ENCODE data around the gene PPARG.
"Not testable (repeated sequence)": the region's sequence is repeated elsewhere in the genome, so short reads cannot be mapped to it uniquely, and the experiment has no call there.

PPARG gene

DNA sequence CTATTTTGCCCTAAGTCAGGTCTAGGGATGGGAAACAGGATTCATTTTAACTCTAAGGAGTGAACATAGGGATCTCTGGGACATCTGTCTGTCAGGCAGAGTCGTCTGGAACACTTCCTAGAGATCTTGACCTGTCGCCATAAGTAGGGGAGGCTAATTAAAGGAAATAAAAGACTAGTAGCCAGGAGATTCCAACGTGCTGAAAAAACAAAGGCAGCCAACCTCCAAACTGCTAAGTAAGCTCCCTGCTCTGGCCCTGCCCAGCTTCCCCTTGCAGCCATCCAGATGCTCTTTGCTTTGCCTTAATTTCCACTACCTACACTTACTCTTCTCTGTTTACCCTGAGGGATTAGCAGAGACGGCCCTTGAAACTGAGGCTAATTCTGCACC is 177.0 kb downstream of the PPARG start:
- no peak for DNase-seq

DNA sequence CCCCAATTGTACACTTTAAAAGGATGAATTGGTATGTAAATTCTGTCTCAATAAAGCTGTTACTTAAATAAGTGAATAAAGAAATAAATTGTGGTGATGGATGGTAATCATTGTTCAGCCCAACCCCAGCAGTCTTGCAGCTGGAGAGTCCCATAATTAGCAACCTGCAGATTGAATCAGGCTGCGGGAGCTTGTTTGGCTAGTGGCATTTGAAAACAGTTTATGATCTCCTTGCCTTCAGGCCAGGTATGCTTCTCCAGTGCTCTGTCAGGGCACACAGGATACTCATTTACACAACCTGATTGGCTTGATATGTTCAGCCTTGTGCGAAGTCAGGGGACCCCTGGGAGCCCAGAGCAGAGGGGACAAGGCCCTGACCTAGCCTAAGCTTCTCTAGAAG is 178.9 kb downstream of the PPARG start:
- DNase-seq = no peak

DNA sequence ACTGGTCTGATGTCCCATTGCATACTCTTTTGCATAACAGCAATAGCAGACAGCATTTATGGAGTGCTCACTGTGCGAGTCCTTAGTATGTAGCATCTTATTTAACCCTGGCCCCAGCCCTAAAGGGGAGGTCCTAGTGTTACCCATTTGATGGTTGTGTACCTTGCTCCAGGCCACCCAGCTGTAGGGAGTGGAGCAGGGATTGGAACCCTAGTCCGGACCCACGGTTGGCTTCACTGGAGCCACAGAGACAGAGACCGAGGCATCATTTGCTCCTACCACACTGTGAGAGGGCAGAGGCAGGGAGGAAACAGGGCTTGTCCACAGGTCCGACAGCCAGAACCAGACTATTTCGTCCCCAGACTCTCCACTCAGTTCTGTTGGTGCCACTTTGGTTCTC is 179.4 kb downstream of the PPARG start:
- no peak for DNase-seq

DNA sequence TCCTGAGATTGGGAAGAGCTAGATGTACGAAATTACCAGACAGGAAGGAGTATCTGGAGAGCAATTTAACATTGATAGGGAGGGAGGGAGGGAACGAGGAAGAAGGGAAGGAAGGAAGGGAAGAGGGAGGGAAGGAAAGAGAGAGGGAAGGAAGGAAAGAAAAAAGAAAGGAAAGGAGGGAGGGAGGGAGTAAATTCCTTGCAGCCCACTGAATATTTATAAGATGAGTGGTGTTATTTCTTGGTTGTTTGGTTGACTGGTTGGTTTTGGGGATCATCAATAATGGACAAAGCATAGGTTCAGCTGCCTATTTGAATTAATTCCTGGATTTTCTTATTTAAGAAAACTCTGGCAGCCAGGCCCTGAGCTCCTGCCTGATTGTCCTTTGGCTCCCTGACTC is 179.9 kb downstream of the PPARG start:
- no peak for DNase-seq

DNA sequence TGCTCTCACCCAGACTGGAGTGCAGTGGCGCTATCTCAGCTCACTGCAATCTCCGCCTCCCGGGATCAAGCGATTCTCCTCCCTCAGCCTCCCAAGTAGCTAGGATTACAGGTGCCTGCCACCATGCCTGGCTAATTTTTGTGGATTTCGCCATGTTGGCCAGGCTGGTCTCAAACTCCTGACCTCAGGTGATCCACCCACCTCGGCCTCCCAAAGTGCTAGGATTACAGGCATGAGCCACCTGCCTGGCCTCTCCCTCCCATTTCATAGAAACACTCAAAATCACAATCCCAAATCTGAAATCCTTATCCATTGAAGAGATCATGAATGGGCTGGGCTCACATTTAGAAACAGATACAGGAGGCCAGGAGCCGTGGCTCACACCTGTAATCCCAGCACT is 180.4 kb downstream of the PPARG start:
- not testable (repeated sequence) for DNase-seq

DNA sequence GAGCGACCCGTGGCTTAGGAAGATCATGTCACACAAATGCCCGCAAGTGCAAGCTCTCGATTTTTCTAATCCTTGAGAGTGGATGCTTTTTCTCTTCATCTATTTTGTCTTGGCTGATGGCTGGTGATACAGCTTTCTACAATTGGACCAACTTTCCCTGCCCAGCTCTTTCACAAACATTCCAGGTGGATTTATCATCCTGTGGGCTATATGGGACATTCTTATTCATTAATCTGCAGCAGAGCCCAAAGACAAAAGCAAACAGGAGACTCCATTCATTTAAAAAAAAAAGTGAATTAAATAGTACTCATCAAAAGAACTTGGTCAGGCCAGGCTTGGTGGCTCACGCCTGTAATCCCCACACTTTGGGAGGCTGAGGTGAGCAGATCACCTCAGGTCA is 181.2 kb downstream of the PPARG start:
- no peak for DNase-seq

DNA sequence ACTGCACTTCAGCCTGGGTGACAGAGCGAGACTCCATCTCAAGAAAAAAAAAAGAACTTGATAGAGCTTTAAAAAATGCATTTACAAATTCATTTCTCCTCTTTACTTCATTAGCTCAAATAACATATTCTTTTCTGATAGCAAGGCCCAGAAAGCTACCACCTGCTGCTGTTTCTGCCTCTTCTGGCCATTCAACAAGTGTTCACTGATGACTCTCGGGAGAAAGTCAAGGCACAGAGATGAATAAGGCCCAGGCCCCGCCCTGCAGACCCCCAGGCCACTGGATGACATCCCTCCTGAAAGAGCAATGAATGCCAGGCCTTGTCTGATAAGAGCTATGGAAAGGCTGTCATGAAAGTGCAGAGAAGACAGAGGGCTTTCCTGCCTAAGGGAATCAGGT is 181.8 kb downstream of the PPARG start:
- no peak for DNase-seq

DNA sequence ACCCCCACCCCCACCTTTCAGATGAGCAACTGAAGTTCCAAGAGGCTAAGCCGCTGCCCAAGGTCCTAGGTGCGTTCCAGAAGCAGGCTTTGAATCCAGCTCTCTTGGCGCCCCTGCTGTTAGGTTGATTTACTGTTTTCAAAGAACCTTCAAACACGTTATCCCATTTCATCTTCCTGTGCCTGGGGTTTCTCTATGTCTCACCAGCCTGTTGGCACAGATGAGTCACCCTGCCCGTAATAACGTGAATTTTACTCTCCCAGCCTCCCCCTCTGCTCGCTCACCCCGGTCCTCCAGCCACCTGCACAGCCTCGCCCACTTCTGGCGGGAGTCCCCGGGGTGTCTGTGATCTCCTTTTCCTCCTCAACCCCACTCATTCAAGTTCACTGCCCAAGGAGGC is 182.4 kb downstream of the PPARG start:
- no peak for DNase-seq

DNA sequence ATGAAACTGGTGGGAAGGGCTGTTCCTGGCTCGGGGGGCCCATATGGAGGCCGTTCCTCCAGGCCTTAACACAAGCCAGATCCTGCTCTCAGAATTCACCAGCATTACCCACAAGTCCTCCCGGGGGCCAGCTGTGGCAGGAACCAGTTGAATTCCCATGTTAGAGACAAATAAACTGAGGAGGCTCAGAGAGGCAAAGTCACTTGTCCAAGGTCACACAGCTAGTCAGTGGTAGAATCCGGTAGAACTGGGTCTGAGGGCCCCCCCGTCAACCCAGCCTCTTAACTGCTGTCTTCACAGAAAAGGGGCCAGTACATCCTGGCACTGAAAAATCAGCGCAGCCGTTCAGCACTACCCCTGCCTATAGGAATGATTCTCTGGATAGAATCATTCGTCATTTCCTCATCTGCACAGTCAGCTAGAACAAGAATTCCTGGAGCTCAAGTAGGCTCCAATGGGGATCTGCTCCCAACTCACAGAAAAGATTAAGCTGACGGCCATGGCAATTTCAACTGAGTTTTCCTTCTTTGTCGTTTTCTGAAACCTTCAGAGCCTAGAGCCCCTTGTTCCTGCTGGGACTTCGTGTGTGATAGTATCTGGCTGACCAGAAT is 183.2 kb downstream of the PPARG start:
- no peak for DNase-seq

DNA sequence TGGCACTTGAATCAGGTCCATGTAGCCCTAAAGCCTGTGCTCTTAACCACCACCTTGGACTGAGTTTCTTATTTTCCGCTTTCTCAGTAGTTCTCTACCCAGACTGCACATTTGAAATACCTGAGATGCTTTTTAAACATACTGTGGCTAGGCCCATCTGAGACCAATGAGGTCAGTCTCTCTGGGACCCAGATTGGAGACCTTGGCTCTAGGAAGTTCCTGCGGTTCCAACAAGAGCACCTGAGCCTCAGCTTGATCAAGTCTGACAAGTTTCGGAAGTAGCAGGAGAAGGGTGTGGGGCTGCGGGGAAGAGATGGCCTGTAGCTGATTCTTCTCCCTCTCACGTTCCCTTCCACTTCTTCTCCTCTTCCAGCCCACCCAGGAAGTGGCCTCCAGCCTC is 183.9 kb downstream of the PPARG start:
- no peak for DNase-seq

DNA sequence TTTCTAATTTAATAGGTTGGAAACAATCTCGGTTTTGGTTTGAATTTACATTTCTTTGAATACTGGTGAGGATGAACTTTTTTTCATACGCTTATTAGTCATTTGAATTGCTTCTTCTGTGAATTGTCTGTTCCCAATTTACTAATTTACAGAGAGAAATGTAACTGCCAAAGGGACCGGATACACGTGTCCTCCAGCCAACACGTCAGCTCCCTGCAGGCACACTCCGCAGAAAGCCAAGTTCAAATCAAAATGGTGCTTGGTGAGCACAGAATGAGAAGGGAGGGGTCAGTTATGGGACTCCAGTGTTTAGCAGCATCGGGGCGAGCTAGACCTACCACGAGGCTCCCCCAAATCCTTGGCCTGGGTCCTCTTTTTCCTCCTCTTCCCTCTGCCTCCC is 184.6 kb downstream of the PPARG start:
- no peak for DNase-seq

DNA sequence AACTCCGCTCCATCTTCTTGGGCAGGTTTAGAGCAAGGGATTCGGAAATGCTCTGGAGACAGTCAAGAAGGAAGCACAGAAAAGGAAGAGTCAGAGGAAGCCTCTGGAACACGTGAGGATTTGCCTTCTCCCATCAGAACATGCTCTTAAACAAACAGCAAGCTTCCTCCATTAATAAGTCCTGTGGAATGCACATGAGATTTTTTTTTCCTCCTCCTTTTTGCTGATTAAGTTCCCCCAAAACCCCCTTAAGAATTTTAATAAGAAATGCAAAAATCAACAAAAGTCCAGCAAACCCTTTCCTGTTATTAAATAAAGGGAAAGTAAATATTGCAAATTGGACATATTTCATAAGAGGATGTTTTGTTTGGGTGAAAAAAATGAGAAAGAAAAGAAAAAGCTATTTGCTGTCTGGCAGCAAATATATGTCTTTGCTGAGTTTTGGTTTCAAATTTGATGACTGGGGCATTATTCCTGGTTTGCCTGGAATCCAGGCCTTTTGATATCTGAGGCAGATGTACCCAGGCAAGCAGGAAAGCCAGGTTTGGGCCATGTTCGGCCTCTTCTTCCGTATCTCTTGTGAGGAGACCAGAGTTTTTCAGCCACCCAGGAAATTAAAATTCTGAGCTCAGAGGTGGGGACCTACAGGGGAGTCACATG is 187.5 kb downstream of the PPARG start:
- DNase-seq = no peak

DNA sequence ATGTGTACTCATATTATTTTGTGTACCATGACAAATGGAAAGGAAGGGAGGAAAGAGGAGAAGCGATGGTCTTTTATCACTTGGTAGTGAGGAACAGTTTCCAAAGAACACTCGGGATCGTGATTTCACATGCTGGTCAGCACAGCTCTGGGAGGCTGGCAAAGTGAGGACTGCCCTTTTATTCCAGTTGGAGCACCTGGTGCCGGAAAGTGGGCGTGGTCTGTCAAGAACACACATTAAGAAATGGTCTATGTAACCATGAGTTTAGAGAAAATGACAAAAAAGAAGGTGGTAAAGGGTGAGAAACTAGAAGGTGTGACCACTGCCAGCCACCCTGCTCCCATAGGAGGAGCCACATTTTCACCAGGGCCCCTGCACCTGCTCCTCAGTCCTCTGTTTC is 188.4 kb downstream of the PPARG start:
- DNase-seq = no peak

DNA sequence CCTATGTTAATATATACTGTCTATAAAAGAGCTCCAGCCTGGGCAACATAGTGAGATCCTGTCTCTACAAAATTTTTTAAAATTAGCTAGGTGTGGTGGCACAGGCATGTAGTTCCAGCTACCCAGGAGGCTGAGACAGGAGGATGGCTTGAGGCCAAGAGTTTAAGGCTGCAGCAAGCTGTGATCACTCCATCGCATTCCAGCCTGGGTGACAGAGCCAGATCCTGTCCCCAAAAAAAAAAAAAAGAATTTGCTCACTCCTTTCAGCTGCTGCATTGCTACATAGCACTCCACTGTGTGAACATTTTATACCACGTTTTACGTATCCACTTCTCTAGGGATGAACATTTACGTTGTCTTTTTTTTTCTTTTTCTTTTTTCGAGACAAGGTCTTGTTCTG is 189.5 kb downstream of the PPARG start:
- no peak for DNase-seq

DNA sequence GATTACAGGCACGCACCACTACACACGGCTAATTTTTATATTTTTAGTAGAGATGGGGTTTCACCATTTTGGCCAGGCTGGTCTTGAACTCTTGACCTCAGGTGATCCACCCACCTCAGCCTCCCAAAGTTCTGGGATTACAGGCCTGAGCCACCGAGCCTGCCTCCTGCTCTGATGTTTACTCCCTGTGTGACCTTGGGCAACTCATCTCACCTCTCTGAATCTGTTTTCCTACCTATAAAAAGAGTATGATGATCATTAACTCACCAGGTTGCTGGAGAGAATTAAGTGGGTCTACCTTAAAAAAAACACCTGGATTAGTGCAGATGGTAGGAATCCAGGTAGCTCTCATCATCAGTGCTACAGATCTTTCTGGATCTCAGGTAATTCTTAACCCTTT is 190.3 kb downstream of the PPARG start:
- not testable (repeated sequence) for DNase-seq

DNA sequence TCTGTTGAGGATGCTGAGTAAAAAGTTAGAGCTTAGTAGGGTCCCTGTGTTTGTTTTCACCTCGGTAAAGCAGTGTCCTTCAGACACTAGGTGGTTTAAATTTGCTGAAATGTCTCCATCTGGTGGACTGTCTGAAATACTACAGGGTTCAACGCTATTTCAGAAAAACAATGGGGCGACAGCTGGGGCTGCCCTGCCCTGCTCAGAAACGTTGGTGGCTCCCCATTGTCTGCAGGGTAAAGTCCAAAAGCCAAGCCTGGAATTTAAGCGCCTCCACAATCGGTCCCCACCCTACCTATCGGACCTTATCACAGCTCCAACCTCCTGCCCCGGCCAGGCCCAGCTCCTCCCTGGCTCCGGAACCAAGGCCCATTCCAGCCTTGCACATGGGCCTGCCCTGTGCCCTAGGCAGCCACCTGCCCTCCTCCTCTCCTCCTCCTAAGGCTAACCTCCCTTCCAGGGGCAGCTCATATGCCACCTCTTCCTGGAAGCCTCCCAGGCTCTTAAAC is 191.1 kb downstream of the PPARG start:
- peak in 2 of 6 experiments; percentile 46 to 68 for DNase-seq

DNA sequence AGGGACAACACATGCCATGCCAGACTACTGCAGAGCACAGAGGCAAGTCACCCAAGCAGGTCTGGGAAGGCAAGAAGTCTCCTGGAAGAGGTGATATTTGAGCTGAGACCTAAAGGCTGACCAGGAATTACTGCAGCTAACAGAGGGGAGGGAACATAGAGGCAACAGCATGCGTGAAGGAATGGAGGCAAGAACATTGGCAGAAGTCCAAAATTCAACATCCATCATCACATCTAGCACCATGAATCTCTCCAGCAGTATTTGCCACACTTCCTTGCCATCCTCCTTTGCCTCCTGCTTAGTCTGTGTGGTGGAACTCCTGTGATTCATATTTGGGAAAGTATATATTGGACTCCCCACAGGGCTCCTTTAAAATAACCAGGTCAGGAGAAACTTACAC is 194.5 kb downstream of the PPARG start:
- no peak for DNase-seq

DNA sequence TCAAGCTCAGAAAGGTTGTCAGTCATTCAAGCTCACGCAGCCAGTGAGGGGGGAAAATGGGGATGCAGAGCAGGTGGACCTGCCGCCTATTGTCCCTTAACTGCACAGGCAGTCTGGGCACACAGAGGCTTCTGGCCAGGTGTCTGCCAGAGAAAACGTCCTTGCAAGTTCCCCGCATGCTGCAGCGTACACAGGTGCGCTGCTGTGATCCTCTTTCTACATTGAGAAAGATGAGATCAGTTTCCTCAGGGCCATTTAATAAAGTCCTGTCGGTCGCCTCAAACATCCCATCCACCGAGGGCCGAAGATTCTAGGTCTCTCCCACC is 195.0 kb downstream of the PPARG start:
- no peak for DNase-seq
